Measurements from ENCODE around the gene SCTR. TPM values are rescaled to one million over a fixed set of nuclear protein-coding genes. Genes with fewer than 3 reads are reported as not detected.

Gene SCTR
- total and polyA plus RNA-seq, 2 of the 13 experiments (the other 11 are each of a cell fraction or from before 2014, with no cell fraction given): not detected

DNA sequence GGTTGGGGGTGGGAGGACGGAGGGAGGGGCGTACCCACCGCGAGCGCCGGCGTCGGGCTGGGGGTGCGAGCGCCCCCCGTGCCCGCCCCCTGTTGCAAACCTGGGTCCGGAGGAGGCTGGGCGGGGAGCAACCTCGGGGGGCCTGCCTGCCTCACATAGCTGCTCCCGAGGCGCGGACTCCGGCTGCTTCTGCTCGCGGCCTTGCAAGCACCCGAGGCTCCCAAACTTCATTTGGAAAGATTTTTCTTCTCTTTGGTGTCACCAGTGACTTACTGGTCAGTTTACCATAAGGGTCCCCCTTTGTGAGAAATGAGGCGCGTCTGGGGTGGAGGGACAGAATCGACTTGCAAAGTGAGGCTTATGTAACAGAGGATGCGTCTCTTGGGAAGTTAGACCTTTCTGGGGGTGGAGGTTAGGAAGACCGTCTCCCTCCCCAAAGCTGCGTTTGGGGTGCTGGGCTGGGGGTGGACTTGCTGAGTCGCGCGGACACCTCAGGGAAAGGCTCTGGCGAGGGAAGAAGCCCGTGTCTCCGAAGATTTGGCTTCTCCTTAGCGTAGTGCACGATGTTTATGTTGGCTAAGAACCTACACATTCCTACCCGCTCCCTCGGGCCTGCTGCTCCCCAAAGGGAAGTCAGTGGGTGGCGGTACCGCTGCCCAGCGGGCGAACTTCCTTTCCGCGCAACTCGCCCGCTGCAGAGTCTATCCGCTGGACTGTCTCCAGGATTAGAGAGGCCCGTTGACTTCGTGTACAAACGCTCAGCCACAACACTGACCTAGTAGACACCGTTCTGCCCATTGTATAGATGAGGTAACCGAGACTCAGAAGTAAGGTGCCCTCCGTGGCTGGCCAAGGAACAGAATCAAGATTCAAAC lies 92.1 kb downstream of the SCTR start (continued):
- TF ChIP-seq YY1 (IDR thresholded peaks at IDR 0.05; ENCODE audit: insufficient read depth, insufficient replicate concordance, low read depth, low read length) (no peak), POLR2AphosphoS2 (IDR thresholded peaks at IDR 0.05; ENCODE audit: low read depth, low read length) (no peak), ZBTB21 (CRISPR knock-in tag; IDR thresholded peaks at IDR 0.05) (no peak), MAZ (IDR thresholded peaks at IDR 0.05; ENCODE audit: borderline replicate concordance, low read depth, low read length) (no peak), MAZ (CRISPR knock-in tag; IDR thresholded peaks at IDR 0.05; ENCODE audit: low read depth) (no peak), RFXAP (CRISPR knock-in tag; IDR thresholded peaks at IDR 0.05; ENCODE audit: borderline replicate concordance) (no peak), SRY (CRISPR knock-in tag; IDR thresholded peaks at IDR 0.05) (no peak), ZNF569 (CRISPR knock-in tag; IDR thresholded peaks at IDR 0.05; ENCODE audit: borderline replicate concordance) (no peak), PHF8 (CRISPR knock-in tag; IDR thresholded peaks at IDR 0.05) (no peak), NR2F6 (IDR thresholded peaks at IDR 0.05) (no peak), NR2F6 (CRISPR knock-in tag; IDR thresholded peaks at IDR 0.05) (no peak), ZNF737 (CRISPR knock-in tag; IDR thresholded peaks at IDR 0.05; ENCODE audit: borderline replicate concordance) (no peak), REPIN1 (CRISPR knock-in tag; IDR thresholded peaks at IDR 0.05; ENCODE audit: borderline replicate concordance, low read depth) (no peak), NRL (CRISPR knock-in tag; IDR thresholded peaks at IDR 0.05; ENCODE audit: borderline replicate concordance) (no peak), ZNF264 (CRISPR knock-in tag; IDR thresholded peaks at IDR 0.05) (no peak), ZNF282 (IDR thresholded peaks at IDR 0.05; ENCODE audit: partially characterized antibody) (no peak), ONECUT2 (CRISPR knock-in tag; IDR thresholded peaks at IDR 0.05) (no peak), JDP2 (CRISPR knock-in tag; IDR thresholded peaks at IDR 0.05; ENCODE audit: borderline replicate concordance) (no peak)
- TF ChIP-seq, protein P1, sequence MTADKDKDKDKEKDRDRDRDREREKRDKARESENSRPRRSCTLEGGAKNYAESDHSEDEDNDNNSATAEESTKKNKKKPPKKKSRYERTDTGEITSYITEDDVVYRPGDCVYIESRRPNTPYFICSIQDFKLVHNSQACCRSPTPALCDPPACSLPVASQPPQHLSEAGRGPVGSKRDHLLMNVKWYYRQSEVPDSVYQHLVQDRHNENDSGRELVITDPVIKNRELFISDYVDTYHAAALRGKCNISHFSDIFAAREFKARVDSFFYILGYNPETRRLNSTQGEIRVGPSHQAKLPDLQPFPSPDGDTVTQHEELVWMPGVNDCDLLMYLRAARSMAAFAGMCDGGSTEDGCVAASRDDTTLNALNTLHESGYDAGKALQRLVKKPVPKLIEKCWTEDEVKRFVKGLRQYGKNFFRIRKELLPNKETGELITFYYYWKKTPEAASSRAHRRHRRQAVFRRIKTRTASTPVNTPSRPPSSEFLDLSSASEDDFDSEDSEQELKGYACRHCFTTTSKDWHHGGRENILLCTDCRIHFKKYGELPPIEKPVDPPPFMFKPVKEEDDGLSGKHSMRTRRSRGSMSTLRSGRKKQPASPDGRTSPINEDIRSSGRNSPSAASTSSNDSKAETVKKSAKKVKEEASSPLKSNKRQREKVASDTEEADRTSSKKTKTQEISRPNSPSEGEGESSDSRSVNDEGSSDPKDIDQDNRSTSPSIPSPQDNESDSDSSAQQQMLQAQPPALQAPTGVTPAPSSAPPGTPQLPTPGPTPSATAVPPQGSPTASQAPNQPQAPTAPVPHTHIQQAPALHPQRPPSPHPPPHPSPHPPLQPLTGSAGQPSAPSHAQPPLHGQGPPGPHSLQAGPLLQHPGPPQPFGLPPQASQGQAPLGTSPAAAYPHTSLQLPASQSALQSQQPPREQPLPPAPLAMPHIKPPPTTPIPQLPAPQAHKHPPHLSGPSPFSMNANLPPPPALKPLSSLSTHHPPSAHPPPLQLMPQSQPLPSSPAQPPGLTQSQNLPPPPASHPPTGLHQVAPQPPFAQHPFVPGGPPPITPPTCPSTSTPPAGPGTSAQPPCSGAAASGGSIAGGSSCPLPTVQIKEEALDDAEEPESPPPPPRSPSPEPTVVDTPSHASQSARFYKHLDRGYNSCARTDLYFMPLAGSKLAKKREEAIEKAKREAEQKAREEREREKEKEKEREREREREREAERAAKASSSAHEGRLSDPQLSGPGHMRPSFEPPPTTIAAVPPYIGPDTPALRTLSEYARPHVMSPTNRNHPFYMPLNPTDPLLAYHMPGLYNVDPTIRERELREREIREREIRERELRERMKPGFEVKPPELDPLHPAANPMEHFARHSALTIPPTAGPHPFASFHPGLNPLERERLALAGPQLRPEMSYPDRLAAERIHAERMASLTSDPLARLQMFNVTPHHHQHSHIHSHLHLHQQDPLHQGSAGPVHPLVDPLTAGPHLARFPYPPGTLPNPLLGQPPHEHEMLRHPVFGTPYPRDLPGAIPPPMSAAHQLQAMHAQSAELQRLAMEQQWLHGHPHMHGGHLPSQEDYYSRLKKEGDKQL (CRISPR knock-in tag; IDR thresholded peaks at IDR 0.05; ENCODE audit: low read depth): no peak
- TF ChIP-seq, protein P2, sequence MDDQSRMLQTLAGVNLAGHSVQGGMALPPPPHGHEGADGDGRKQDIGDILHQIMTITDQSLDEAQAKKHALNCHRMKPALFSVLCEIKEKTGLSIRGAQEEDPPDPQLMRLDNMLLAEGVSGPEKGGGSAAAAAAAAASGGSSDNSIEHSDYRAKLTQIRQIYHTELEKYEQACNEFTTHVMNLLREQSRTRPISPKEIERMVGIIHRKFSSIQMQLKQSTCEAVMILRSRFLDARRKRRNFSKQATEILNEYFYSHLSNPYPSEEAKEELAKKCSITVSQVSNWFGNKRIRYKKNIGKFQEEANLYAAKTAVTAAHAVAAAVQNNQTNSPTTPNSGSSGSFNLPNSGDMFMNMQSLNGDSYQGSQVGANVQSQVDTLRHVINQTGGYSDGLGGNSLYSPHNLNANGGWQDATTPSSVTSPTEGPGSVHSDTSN (CRISPR knock-in tag; IDR thresholded peaks at IDR 0.05; ENCODE audit: borderline replicate concordance): no peak
- TF ChIP-seq, protein P3, sequence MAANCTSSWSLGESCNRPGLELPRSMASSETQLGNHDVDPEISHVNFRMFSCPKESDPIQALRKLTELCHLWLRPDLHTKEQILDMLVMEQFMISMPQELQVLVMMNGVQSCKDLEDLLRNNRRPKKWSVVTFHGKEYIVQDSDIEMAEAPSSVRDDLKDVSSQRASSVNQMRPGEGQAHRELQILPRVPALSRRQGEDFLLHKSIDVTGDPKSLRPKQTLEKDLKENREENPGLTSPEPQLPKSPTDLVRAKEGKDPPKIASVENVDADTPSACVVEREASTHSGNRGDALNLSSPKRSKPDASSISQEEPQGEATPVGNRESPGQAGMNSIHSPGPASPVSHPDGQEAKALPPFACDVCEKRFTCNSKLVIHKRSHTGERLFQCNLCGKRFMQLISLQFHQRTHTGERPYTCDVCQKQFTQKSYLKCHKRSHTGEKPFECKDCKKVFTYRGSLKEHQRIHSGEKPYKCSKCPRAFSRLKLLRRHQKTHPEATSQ (CRISPR knock-in tag; IDR thresholded peaks at IDR 0.05; ENCODE audit: borderline replicate concordance): no peak
